ENCODE results near the gene ENTPD1. TPM values are rescaled to one million over a fixed set of nuclear protein-coding genes. Genes with fewer than 3 reads are reported as not detected.
"Not testable (repeated sequence)": the region's sequence is repeated elsewhere in the genome, so short reads cannot be mapped to it uniquely, and the experiment has no call there.

ENTPD1 gene
- total RNA-seq, 1 experiment from 2014 or later, result 0.11 TPM

- Histone ChIP-seq H3K4me2 (ENCODE audit: low read depth, low read length, poor library complexity, severe bottlenecking) (no peak overlapping the region), H3K9me2 (replicated peaks; ENCODE audit: insufficient read depth, low read length) (no peaks in the 10 kb centered on the region), H3K9ac (ENCODE audit: low read length) (no peak overlapping the region), H3K9me3 (ENCODE audit: low read length) (no peaks in the 10 kb centered on the region), H3K4me1 (ENCODE audit: low read length) (no peaks in the 10 kb centered on the region), H3K4me3 (ENCODE audit: low read length) (no peak overlapping the region), H3K36me3 (ENCODE audit: insufficient read depth, low read length) (no peaks in the 10 kb centered on the region), H3K27ac (ENCODE audit: low read length) (no peak overlapping the region), H3K27me3 (ENCODE audit: low read length) (no peaks in the 10 kb centered on the region), H4K20me1 (ENCODE audit: insufficient read depth, low read depth, low read length) (no peaks in the 10 kb centered on the region), H2AFZ (ENCODE audit: low read length) (no peak overlapping the region), H3K79me2 (ENCODE audit: low read length) (no peaks in the 10 kb centered on the region)
- peak; percentile 52 for DNase-seq
These were observed 109.2 kb downstream of the ENTPD1 start for GRCh38 chr10:95864906-95865813.

- H2AFZ ChIP-seq (ENCODE audit: low read length), result no peak overlapping the region
- H3K27me3 ChIP-seq (ENCODE audit: low read length), result no peaks in the 10 kb centered on the region
- H3K36me3 ChIP-seq (ENCODE audit: insufficient read depth, low read length), result no peaks in the 10 kb centered on the region
- H3K27ac ChIP-seq (ENCODE audit: low read length), result no peak overlapping the region
- H3K4me3 ChIP-seq (ENCODE audit: low read length), result no peak overlapping the region
- no peaks in the 10 kb centered on the region for H3K4me1 ChIP-seq (ENCODE audit: low read length)
- DNase-seq, result no peak
- H3K9me3 ChIP-seq (ENCODE audit: low read length), result no peaks in the 10 kb centered on the region
- no peaks in the 10 kb centered on the region for H4K20me1 ChIP-seq (ENCODE audit: insufficient read depth, low read depth, low read length)
- H3K9me2 ChIP-seq (replicated peaks; ENCODE audit: insufficient read depth, low read length), result no peaks in the 10 kb centered on the region
- H3K79me2 ChIP-seq (ENCODE audit: low read length), result no peaks in the 10 kb centered on the region
- H3K9ac ChIP-seq (ENCODE audit: low read length), result no peak overlapping the region
- no peak overlapping the region for H3K4me2 ChIP-seq (ENCODE audit: low read depth, low read length, poor library complexity, severe bottlenecking)
These were observed 110.0 kb downstream of the ENTPD1 start for GRCh38 chr10:95865814-95866466.

DNA sequence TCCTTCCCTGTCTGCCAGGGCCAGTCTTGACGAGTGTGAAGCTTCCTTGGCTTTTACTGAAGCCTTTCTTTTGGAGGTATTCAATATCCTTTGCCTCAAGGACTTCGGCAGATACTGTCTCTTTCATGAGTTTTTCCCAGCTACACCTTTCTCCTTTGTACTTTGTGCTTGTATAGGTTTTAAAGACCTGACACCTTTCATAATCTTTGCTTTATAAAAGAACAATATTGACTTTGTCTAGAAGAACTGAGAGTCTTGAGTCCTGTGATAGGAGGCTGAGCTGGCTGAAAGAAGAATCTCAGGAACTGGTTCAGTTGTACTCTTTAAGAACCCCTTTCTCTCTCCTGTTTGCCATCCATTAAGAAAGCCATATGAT, 110.5 kb downstream of the ENTPD1 start:
- no peak overlapping the region for H3K27ac ChIP-seq (ENCODE audit: low read length)
- no peaks in the 10 kb centered on the region for H4K20me1 ChIP-seq (ENCODE audit: insufficient read depth, low read depth, low read length)
- H3K27me3 ChIP-seq (ENCODE audit: low read length), result no peaks in the 10 kb centered on the region
- no peaks in the 10 kb centered on the region for H3K9me2 ChIP-seq (replicated peaks; ENCODE audit: insufficient read depth, low read length)
- no peak overlapping the region for H3K4me3 ChIP-seq (ENCODE audit: low read length)
- H3K4me2 ChIP-seq (ENCODE audit: low read depth, low read length, poor library complexity, severe bottlenecking), result no peak overlapping the region
- no peaks in the 10 kb centered on the region for H3K36me3 ChIP-seq (ENCODE audit: insufficient read depth, low read length)
- H3K9me3 ChIP-seq (ENCODE audit: low read length), result no peaks in the 10 kb centered on the region
- H3K4me1 ChIP-seq (ENCODE audit: low read length), result no peaks in the 10 kb centered on the region
- H3K79me2 ChIP-seq (ENCODE audit: low read length), result no peaks in the 10 kb centered on the region
- H2AFZ ChIP-seq (ENCODE audit: low read length), result no peak overlapping the region
- DNase-seq, result no peak
- H3K9ac ChIP-seq (ENCODE audit: low read length), result no peak overlapping the region

GRCh38 chr10:95867866-95868265, 111.9 kb downstream of the ENTPD1 start:
- H4K20me1 ChIP-seq (ENCODE audit: insufficient read depth, low read depth, low read length), result no peaks in the 10 kb centered on the region
- no peaks in the 10 kb centered on the region for H3K27me3 ChIP-seq (ENCODE audit: low read length)
- H3K9me2 ChIP-seq (replicated peaks; ENCODE audit: insufficient read depth, low read length), result no peaks in the 10 kb centered on the region
- no peak overlapping the region for H3K4me2 ChIP-seq (ENCODE audit: low read depth, low read length, poor library complexity, severe bottlenecking)
- no peaks in the 10 kb centered on the region for H3K79me2 ChIP-seq (ENCODE audit: low read length)
- H3K27ac ChIP-seq (ENCODE audit: low read length), result no peak overlapping the region
- H3K9me3 ChIP-seq (ENCODE audit: low read length), result no peaks in the 10 kb centered on the region
- no peaks in the 10 kb centered on the region for H3K4me1 ChIP-seq (ENCODE audit: low read length)
- no peak overlapping the region for H3K9ac ChIP-seq (ENCODE audit: low read length)
- DNase-seq, result no peak
- no peak overlapping the region for H3K4me3 ChIP-seq (ENCODE audit: low read length)
- H3K36me3 ChIP-seq (ENCODE audit: insufficient read depth, low read length), result no peaks in the 10 kb centered on the region
- no peak overlapping the region for H2AFZ ChIP-seq (ENCODE audit: low read length)

DNA sequence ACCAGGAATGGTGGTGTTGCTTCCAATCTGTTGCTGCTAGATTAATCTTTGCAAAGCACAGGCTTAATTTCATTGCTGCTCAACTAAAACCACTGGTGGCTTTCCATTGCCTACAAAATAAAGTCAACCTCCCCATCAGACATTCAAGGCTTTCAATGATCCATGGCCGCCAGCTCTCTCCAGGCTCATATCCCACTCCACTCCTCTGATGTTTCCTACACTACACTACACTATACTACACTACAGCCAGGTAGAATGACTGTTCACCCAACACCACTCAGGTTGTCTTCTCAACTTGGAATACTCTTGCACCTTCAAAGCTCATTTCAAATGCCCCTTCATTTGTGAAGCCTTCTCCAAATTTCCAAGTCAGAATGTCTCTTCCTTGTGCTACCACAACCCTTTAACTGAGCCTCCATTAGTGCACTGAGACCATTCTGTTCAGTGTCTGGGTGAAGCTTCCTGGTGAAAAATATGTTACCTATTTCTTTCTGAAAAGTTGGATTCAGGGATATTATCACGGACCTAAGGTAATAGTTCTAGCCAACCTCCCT, 116.3 kb downstream of the ENTPD1 start:
- no peak for DNase-seq
- Histone ChIP-seq H3K4me2 (ENCODE audit: low read depth, low read length, poor library complexity, severe bottlenecking) (no peak overlapping the region), H4K20me1 (ENCODE audit: insufficient read depth, low read depth, low read length) (no peaks in the 10 kb centered on the region), H3K9ac (ENCODE audit: low read length) (no peak overlapping the region), H2AFZ (ENCODE audit: low read length) (no peak overlapping the region), H3K9me3 (ENCODE audit: low read length) (no peaks in the 10 kb centered on the region), H3K4me1 (ENCODE audit: low read length) (no peaks in the 10 kb centered on the region), H3K4me3 (ENCODE audit: low read length) (no peak overlapping the region), H3K9me2 (replicated peaks; ENCODE audit: insufficient read depth, low read length) (no peaks in the 10 kb centered on the region), H3K27me3 (ENCODE audit: low read length) (no peaks in the 10 kb centered on the region), H3K27ac (ENCODE audit: low read length) (no peak overlapping the region), H3K36me3 (ENCODE audit: insufficient read depth, low read length) (peaks cover 6% of the 10 kb centered on the region), H3K79me2 (ENCODE audit: low read length) (no peaks in the 10 kb centered on the region)

DNA sequence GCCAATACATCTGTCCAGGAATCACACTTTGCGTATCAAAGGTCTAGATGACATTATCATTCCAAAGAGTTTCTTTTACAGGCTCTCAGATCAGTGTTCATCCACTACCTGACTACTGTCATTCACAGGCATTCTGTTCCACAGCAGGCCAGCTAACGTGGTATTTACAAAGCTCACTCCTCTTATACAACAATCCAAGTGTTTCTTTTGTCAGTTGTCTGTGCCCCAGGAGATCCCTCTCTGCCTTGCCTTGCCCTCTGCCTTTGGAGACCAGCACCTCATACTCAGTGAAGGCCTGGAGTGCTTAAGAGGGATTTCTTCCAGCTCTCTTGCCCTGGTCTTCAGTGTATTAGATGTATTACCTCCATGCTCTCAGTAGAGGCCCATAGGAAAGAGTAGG, 117.2 kb downstream of the ENTPD1 start:
- H3K27me3 ChIP-seq (ENCODE audit: low read length), result no peaks in the 10 kb centered on the region
- H4K20me1 ChIP-seq (ENCODE audit: insufficient read depth, low read depth, low read length), result no peaks in the 10 kb centered on the region
- no peaks in the 10 kb centered on the region for H3K9me3 ChIP-seq (ENCODE audit: low read length)
- DNase-seq, result no peak
- H3K27ac ChIP-seq (ENCODE audit: low read length), result no peak overlapping the region
- H3K4me2 ChIP-seq (ENCODE audit: low read depth, low read length, poor library complexity, severe bottlenecking), result no peak overlapping the region
- no peaks in the 10 kb centered on the region for H3K9me2 ChIP-seq (replicated peaks; ENCODE audit: insufficient read depth, low read length)
- H3K4me3 ChIP-seq (ENCODE audit: low read length), result no peak overlapping the region
- H3K9ac ChIP-seq (ENCODE audit: low read length), result no peak overlapping the region
- no peak overlapping the region for H2AFZ ChIP-seq (ENCODE audit: low read length)
- H3K36me3 ChIP-seq (ENCODE audit: insufficient read depth, low read length), result peaks cover 6% of the 10 kb centered on the region
- H3K79me2 ChIP-seq (ENCODE audit: low read length), result no peaks in the 10 kb centered on the region
- no peaks in the 10 kb centered on the region for H3K4me1 ChIP-seq (ENCODE audit: low read length)

DNA sequence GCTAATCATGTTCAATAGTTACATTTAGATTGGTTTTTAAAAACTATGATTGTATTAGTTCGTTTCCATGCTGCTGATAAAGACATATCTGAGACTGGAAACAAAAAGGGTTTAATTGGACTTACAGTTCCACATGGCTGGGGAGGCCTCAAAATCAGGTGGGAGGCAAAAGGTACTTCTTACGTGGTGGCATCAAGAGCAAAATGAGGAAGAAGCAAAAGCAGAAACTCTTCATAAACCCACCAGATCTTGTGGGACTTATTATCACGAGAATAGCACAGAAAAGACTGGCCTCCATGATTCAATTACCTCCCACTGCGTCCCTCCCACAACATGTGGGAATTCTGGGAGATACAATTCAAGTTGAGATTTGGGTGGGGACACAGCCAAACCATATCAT, 117.7 kb downstream of the ENTPD1 start:
- no peak overlapping the region for H3K4me3 ChIP-seq (ENCODE audit: low read length)
- no peak overlapping the region for H3K9ac ChIP-seq (ENCODE audit: low read length)
- DNase-seq, result no peak
- H3K27me3 ChIP-seq (ENCODE audit: low read length), result no peaks in the 10 kb centered on the region
- no peak overlapping the region for H2AFZ ChIP-seq (ENCODE audit: low read length)
- no peaks in the 10 kb centered on the region for H4K20me1 ChIP-seq (ENCODE audit: insufficient read depth, low read depth, low read length)
- H3K79me2 ChIP-seq (ENCODE audit: low read length), result no peaks in the 10 kb centered on the region
- peaks cover 6% of the 10 kb centered on the region for H3K36me3 ChIP-seq (ENCODE audit: insufficient read depth, low read length)
- H3K9me2 ChIP-seq (replicated peaks; ENCODE audit: insufficient read depth, low read length), result no peaks in the 10 kb centered on the region
- no peaks in the 10 kb centered on the region for H3K4me1 ChIP-seq (ENCODE audit: low read length)
- H3K9me3 ChIP-seq (ENCODE audit: low read length), result no peaks in the 10 kb centered on the region
- H3K27ac ChIP-seq (ENCODE audit: low read length), result no peak overlapping the region
- no peak overlapping the region for H3K4me2 ChIP-seq (ENCODE audit: low read depth, low read length, poor library complexity, severe bottlenecking)

DNA sequence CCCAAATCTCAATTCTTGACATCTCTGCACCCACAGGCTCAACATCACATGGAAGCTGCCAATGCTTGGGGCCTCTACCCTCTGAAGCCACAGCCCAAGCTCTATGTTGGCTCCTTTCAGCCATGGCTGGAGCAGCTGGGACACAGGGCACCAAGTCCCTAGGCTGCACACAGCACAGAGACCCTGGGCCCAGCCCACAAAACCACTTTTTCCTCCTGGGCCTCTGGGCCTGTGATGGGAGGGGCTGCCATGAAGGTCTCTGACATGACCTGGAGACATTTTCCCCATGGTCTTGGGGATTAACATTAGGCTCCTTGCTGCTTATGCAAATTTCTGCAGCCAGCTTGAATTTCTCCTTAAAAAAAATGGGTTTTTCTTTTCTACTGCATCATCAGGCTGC, 118.8 kb downstream of the ENTPD1 start:
- not testable (repeated sequence) for H3K4me1 ChIP-seq (ENCODE audit: low read length); H3K79me2 ChIP-seq (ENCODE audit: low read length); H3K4me3 ChIP-seq (ENCODE audit: low read length); H3K9me2 ChIP-seq (replicated peaks; ENCODE audit: insufficient read depth, low read length); DNase-seq; H2AFZ ChIP-seq (ENCODE audit: low read length); H3K27ac ChIP-seq (ENCODE audit: low read length); H3K9me3 ChIP-seq (ENCODE audit: low read length); H3K4me2 ChIP-seq (ENCODE audit: low read depth, low read length, poor library complexity, severe bottlenecking); H3K9ac ChIP-seq (ENCODE audit: low read length); H4K20me1 ChIP-seq (ENCODE audit: insufficient read depth, low read depth, low read length); H3K27me3 ChIP-seq (ENCODE audit: low read length); H3K36me3 ChIP-seq (ENCODE audit: insufficient read depth, low read length)

Data from Karpas-422 (cell line).